ENCODE results near the gene FN3K.

Gene FN3K

DNA sequence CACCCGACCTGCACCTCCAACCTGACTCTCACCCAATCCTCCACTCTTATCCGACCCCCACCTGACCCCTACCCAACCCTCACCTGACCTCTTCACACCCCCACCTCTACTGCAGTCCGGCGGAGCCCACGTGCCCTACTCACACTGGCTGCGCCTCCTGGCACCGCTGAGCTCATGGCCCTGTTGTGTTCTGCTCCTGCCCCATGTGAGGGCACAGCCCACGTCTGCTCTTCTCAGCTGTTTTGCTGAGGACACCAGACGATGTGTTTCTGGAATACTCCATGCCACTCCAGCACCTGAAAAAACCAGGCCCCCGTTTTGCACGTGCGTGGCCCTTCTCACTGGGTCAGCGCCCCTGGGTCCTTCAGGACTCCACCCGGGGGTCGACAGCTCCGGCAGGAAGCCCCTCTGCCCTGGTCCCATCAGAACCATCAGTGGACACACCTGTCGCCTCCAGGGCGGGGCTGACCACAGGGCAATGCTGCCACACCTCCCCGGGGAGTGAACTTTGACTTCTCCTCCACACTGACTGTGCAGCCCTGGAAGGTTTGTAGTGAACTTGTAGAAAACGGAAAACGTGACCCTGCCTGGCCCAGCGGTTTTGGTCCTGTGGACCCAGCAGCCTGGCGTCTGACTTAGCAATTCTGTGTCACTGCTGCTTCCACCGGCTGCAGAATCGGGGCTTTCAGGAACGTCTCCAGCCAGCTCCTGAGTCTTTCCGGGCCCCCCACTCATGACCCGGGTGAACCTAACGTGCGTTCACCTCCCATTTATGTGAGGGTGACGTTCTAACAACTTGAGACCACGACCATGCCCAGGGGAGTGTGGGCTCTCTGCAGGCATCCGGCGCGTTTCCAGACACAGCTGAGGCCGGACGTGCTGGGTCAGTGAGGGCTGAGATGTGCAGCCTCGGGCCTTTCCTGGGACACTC lies 31.2 kb upstream of the FN3K start:
- DNase-seq: no peak

- DNase-seq: no peak
Observed at GRCh38 chr17:82704886-82705285, 30.5 kb upstream of the FN3K start.

- DNase-seq: no peak
Observed at GRCh38 chr17:82705756-82706155, 29.7 kb upstream of the FN3K start.

- no peak for DNase-seq
Observed at GRCh38 chr17:82709024-82709675, 26.3 kb upstream of the FN3K start.

DNA sequence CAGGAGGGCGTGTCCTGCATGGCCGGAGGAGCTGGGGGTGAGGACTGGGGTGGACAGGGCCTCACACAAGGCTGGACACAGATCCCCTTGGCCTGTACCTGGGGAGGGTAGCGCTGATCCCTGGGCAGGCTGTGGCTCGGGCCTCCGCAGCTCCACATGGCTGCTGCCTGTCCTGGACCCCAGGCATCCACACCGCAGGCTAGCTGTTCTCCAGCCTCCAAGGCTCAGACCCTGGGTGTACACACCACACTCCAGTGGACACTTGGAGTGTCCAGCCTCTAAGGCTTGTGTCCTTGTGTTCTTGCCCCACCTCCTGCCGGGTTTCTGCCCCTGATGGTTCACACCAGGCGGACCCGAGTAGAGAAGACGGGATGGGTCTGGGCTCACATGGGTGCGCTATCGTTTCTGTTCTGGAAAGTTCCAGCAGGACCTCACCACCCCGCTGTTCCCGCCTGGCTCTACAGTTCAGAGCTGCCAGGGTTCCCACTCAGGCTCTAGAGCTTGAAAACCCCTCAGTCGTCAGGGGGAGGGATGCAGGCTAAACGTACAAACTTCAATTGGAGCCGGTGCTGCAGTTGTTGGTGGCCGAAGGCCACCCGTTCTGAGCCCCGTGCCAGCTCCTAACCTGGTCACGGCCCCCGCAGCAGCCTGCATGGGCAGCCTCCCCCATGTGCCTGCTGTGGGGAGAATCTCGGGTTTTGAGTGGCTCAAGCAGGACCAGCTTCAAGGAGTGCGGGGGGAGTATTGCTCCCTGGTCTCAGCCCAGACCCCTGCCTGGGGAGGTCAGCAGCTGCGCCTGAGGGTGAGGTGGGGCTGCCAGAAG lies 25.5 kb upstream of the FN3K start:
- DNase-seq: no peak

DNA sequence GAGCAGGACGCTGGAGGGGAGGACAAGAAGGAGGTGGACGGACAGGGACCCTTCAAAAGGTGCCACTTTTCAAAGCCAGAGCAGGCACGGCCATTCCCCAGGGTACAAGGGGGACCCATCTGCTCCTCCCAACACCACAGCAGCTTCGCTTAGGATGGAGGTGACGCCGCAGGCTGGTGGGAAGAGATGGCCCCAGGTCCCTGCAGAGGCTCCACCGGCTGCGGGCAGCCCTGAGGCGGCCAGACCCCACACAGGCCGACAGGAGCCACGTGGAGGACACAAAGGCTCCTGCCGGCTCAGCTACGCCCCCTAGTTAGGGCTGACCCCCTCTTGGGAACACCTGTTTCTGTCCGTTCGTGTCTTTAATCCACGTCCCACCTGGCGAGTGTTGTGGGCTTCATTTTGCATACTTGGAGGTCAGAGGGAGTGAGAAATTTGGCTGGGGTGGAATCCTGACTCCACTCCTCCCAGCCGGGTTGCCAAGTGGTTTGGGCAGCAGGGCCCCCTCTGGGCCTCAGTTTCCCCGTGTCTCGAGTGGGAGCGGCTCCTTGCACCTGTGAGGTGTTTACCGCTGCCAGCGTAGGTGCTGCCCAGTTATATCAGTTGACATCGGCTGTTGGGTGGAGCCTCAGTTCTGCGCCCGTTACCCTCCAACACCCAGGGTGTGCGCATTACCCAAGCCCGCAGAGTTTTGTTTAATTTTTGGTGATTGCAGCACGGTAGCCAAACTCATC lies 24.7 kb upstream of the FN3K start:
- no peak for DNase-seq

GRCh38 chr17:82713071-82713723 lies 22.2 kb upstream of the FN3K start:
- DNase-seq: no peak

GRCh38 chr17:82716203-82717010 lies 19.0 kb upstream of the FN3K start, which contains the start of gene FN3KRP:
Gene FN3KRP, plus strand, starts transcription at chr17:82716706. Its CDS starts 50 bp downstream, at chr17:82716756.
- DNase-seq: peak; percentile 70 to 96

GRCh38 chr17:82718986-82719685 lies 16.3 kb upstream of the FN3K start:
- DNase-seq: peak in 1 of 2 experiments; percentile 26

DNA sequence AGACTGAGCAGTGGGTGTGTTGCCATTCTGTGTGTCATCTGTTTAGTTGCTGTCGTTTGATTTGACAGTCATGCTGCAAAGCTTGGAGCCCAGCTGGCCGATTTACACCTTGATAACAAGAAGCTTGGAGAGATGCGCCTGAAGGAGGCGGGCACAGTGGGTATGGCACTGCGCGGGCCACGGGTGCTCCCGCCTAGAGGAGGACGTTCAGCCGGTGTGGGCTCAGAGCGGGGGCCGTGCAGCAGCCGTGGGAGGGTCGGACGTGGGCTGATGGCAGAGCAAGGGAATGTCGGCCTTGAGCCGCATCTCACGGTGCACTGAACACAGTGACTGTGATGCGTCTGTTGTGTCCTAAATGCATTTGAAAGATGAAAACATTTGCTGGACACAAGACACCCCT lies 15.2 kb upstream of the FN3K start:
- no peak for DNase-seq

GRCh38 chr17:82722341-82723013 lies 12.9 kb upstream of the FN3K start:
- DNase-seq: no peak

DNA sequence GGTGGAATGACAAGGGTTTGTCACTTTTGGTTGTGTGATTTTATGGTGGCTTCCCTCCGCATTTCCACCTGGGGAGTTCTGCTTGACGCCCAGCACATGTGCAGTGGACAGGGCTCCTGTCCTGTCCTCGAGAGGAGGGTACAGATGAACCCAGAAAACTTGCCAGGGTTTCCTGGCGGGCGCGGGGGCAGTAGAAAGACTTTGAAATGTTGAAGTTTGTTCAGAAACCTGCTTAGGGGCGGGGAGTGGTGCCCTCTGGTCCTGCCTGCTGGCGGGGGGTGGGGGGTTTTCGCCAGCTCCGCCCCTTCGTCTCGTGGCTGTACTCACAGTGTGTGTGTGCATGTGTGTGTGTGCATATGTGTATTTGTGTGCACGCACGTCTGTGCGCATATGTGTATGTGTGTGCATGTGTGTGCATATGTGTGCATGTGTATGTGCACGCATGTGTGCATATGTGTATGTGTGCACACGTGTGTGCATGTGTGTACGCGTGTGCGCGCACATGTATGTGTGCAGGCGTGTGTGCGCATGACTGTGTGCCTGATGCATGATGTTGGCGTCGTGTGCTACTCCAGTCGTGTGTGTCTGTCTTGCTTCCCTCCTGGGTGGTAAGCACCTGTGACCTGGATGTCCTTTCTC lies 12.1 kb upstream of the FN3K start:
- no peak for DNase-seq

GRCh38 chr17:82726427-82726826 lies 9.0 kb upstream of the FN3K start:
- no peak for DNase-seq

GRCh38 chr17:82729479-82730260 lies 5.7 kb upstream of the FN3K start:
- DNase-seq: no peak

DNA sequence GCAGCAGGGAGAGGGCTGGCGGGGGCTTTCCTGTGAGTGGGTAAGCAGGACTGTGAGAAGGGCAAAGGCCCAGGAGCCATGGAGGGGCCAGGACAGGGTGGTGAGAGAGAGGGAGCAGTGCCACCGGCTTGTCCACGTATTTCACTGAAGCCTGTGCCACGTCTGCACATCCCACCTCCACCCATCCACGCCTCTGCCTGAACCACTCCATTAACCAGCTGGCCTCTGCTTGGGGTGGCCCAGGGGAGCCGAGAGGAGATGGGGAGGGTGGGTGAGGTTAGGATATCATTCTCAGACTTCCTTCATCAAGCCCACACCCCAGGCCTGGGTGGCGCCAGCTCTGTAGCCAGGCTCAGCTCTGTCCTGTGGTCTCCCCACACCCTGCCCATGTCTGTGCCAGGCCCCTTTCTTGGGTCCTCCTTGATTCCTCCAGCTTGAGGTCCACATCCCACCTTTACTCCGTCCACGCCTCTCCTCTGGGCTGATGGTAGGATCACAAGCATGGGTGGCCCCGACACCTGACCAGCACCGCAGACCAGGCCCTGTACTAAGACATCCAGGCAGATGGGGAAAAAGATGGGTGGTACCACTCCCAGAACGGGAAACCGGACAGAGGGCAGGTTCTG lies 3.2 kb upstream of the FN3K start:
- DNase-seq: no peak

GRCh38 chr17:82736511-82737185 lies 1.2 kb downstream of the FN3K start:
- DNase-seq: no peak
